ENCODE data around the gene HRH3.

Gene HRH3

DNA sequence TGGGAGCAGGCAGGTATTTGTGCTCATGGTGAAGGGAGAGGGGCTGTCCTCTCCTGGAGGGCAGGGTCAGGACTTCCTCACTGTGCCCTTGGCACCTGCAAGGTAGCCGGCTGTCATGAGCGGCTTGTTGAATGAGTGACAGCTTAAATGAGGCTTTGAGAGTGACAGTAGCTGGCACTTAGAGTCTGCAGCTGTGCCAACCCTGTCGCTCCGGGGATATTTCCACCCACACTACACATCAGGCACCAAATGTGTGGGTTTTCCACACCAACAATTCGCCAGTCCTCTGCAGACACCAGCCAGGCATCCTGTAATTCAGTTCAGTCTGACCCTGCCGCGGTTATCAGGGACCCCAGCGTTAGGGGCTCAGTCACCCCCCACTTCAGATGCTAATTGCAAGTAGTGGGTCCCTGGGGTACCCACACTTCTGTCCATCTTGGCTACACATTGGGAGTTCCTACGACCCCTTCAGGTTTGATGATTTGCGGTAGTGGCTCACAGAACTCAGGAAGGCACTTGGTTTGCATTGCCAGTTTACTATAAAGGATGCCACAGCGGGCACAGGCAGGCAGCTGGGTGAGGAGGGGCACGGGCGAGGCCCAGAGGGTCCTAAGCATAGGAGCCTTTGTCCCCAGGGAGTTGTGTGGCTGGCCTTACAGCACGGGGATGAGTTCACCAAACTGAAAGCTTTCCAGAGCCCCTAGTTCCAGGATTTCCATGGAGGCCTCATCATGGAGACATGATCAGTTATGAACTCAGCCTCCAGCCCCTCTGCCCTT lies 28.1 kb downstream of the HRH3 start:
- no peak overlapping the region for H3K9ac ChIP-seq (ENCODE audit: low read depth, low read length)
- H2AFZ ChIP-seq (ENCODE audit: low read depth, low read length) = no peak overlapping the region
- H3K79me2 ChIP-seq (ENCODE audit: insufficient read depth, low read length) = peaks cover 65% of the 10 kb centered on the region
- peaks cover 56% of the 10 kb centered on the region for H3K36me3 ChIP-seq (ENCODE audit: insufficient read depth, low read length)
- TF ChIP-seq EZH2 (IDR thresholded peaks at IDR 0.05; ENCODE audit: borderline replicate concordance, low read depth, low read length, severe bottlenecking) = no peak
- TF ChIP-seq, protein P1, sequence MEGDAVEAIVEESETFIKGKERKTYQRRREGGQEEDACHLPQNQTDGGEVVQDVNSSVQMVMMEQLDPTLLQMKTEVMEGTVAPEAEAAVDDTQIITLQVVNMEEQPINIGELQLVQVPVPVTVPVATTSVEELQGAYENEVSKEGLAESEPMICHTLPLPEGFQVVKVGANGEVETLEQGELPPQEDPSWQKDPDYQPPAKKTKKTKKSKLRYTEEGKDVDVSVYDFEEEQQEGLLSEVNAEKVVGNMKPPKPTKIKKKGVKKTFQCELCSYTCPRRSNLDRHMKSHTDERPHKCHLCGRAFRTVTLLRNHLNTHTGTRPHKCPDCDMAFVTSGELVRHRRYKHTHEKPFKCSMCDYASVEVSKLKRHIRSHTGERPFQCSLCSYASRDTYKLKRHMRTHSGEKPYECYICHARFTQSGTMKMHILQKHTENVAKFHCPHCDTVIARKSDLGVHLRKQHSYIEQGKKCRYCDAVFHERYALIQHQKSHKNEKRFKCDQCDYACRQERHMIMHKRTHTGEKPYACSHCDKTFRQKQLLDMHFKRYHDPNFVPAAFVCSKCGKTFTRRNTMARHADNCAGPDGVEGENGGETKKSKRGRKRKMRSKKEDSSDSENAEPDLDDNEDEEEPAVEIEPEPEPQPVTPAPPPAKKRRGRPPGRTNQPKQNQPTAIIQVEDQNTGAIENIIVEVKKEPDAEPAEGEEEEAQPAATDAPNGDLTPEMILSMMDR (IDR thresholded peaks at IDR 0.05; ENCODE audit: borderline replicate concordance, extremely low read depth, low read length, poor library complexity, severe bottlenecking) = no peak
- no peaks in the 10 kb centered on the region for H3K9me3 ChIP-seq (ENCODE audit: insufficient read depth, low read length, severe bottlenecking)
- no peak overlapping the region for H3K4me2 ChIP-seq (ENCODE audit: insufficient read depth, low read length)
- no peak overlapping the region for H3K4me3 ChIP-seq (ENCODE audit: low read depth in 1 of 2, low read length in 2 of 2)
- H3K27me3 ChIP-seq (ENCODE audit: insufficient read depth, low read length, poor library complexity) = no peaks in the 10 kb centered on the region
- no peak for ATAC-seq (ENCODE audit: insufficient read depth, low read depth)
- H4K20me1 ChIP-seq (ENCODE audit: insufficient read depth, low read length) = peaks cover 39% of the 10 kb centered on the region
- H3K4me1 ChIP-seq (ENCODE audit: insufficient read depth, low read length) = peaks cover 31% of the 10 kb centered on the region
- H3K27ac ChIP-seq (ENCODE audit: low read length) = no peak overlapping the region
- DNase-seq = no peak

DNA sequence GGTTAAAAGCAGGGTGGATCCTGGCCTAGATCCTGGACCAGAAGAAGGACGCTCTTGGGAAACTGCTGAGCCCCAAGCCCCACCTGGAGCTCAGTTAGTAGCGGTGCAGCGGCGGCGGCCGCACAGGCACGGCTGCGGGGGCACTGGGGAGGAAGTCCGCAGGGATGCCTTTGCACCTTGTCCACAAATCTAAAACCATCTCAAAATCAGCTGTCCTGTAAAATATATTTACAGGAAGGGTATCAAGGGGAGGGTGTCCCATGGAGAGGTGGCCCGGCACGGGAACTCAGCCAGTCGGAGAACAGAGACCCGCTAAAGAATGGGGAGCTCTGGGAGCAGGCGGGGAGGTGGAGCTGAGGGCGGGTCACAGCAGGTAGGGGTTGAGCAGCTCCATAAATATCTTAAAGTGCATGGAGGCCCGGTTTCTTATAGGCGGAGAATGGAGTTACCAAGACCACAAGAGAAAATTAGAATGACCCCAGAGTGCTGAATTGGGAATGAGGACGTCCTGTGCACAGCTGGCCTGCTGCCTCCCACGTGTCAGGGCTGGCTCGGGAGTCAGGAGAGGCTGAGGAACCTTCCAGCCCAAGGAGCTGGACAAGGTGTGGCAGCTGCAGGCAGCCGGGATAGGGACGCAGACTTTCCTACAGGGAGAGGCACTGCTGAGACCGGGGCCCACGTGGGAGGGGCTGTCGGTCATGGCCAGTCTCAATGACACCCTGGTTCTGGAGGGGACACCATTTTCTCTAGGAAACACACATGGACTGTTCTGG lies 29.3 kb downstream of the HRH3 start:
- peaks cover 44% of the 10 kb centered on the region for H4K20me1 ChIP-seq (ENCODE audit: insufficient read depth, low read length)
- peaks cover 71% of the 10 kb centered on the region for H3K79me2 ChIP-seq (ENCODE audit: insufficient read depth, low read length)
- no peak overlapping the region for H2AFZ ChIP-seq (ENCODE audit: low read depth, low read length)
- peaks cover 31% of the 10 kb centered on the region for H3K4me1 ChIP-seq (ENCODE audit: insufficient read depth, low read length)
- no peak overlapping the region for H3K27ac ChIP-seq (ENCODE audit: low read length)
- no peak overlapping the region for H3K9ac ChIP-seq (ENCODE audit: low read depth, low read length)
- TF ChIP-seq EZH2 (IDR thresholded peaks at IDR 0.05; ENCODE audit: borderline replicate concordance, low read depth, low read length, severe bottlenecking) = no peak
- TF ChIP-seq, protein P1 (IDR thresholded peaks at IDR 0.05; ENCODE audit: borderline replicate concordance, extremely low read depth, low read length, poor library complexity, severe bottlenecking) = no peak
- H3K4me2 ChIP-seq (ENCODE audit: insufficient read depth, low read length) = no peak overlapping the region
- no peak for DNase-seq
- H3K36me3 ChIP-seq (ENCODE audit: insufficient read depth, low read length) = peaks cover 50% of the 10 kb centered on the region
- no peak overlapping the region for H3K4me3 ChIP-seq (ENCODE audit: low read depth in 1 of 2, low read length in 2 of 2)
- no peaks in the 10 kb centered on the region for H3K9me3 ChIP-seq (ENCODE audit: insufficient read depth, low read length, severe bottlenecking)
- H3K27me3 ChIP-seq (ENCODE audit: insufficient read depth, low read length, poor library complexity) = no peaks in the 10 kb centered on the region
- no peak for ATAC-seq (ENCODE audit: insufficient read depth, low read depth)

DNA sequence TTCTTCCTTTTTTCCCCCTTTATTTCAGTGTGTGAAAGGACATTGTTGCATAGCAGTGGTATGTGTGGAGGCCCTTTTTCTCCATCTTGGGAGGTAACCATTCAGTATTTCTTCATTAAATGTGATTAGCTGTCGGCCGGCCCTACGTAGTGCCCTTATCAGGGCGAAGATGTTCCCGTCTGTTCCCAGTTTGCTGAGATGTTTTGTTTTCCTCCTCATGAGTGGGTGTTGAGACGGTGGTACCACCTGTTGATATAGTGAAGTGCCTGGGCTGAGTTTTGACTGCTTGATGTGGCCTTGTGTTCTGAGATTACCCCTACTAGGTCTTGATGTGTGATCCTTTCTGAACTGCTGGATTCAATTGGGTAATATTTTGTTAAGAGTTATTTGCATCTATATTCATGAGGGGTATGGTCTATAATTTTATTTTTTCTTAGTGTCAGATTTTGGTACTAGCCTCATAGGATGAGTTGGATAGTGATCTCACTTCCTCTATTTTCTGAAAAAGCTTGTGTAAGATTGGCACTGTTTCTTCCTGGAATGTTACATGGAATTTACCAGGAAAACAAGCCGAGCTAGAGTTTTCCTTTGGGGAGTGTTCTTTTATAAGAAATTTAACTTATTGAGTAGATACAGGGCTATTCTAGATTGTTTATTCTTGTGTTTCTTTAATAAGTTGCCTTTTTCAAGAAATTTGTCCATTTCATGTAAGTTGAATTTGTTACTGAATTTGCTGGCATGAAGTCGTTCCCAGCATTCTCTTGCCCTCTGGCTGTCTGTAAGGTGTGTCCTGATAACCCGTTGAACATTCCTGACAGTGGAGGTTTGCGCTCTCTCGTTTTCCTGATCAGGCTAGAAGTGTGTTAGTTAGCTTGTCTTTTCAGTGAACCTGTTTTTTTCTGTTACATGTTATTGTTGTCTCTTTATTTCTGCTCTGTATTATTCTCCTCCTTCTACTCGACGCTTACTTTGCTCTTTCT lies 32.9 kb downstream of the HRH3 start:
- TF ChIP-seq EZH2 (IDR thresholded peaks at IDR 0.05; ENCODE audit: borderline replicate concordance, low read depth, low read length, severe bottlenecking) = no peak
- TF ChIP-seq, protein P1 (IDR thresholded peaks at IDR 0.05; ENCODE audit: borderline replicate concordance, extremely low read depth, low read length, poor library complexity, severe bottlenecking) = no peak
- 0 out of 2 replicates have a peak overlapping the region, but pooled peaks have one; percentile 7 for H3K4me2 ChIP-seq (ENCODE audit: insufficient read depth, low read length)
- no peak overlapping the region for H3K9ac ChIP-seq (ENCODE audit: low read depth, low read length)
- H4K20me1 ChIP-seq (ENCODE audit: insufficient read depth, low read length) = peaks cover 38% of the 10 kb centered on the region
- no peak overlapping the region for H3K27ac ChIP-seq (ENCODE audit: low read length)
- H3K4me3 ChIP-seq (ENCODE audit: low read depth in 1 of 2, low read length in 2 of 2) = no peak overlapping the region
- peaks cover 24% of the 10 kb centered on the region for H3K4me1 ChIP-seq (ENCODE audit: insufficient read depth, low read length)
- H2AFZ ChIP-seq (ENCODE audit: low read depth, low read length) = no peak overlapping the region
- H3K79me2 ChIP-seq (ENCODE audit: insufficient read depth, low read length) = peaks cover 89% of the 10 kb centered on the region
- no peaks in the 10 kb centered on the region for H3K9me3 ChIP-seq (ENCODE audit: insufficient read depth, low read length, severe bottlenecking)
- H3K27me3 ChIP-seq (ENCODE audit: insufficient read depth, low read length, poor library complexity) = no peaks in the 10 kb centered on the region
- ATAC-seq (ENCODE audit: insufficient read depth, low read depth) (no peak), DNase-seq (no peak)
- peaks cover 38% of the 10 kb centered on the region for H3K36me3 ChIP-seq (ENCODE audit: insufficient read depth, low read length)
